GM12891 (cell line): ENCODE data around the gene FMNL1.
"Not testable (repeated sequence)": the region's sequence is repeated elsewhere in the genome, so short reads cannot be mapped to it uniquely, and the experiment has no call there.

ENCODE experiments used
- DNase-seq: peaks from one replicate; pipeline ENCODE4 v3.0.0; 2011; ENCODE audit warnings: low spot score; ENCODE audit not compliant: insufficient read length
- FAIRE-seq: peaks from 2 replicates; lab custom pipeline; 2011; peaks lifted over from hg19 to GRCh38; lab: Jason Lieb, UNC
- PAX5 ChIP-seq: IDR thresholded peaks from 2 replicates; pipeline ENCODE4 v1.6.1; 2011; ENCODE audit warnings: low read length, moderate library complexity, mild to moderate bottlenecking; ENCODE audit not compliant: insufficient read depth, severe bottlenecking
- POLR2A ChIP-seq: IDR thresholded peaks from 2 replicates; pipeline ENCODE4 v1.6.1; 2011; ENCODE audit warnings: low read depth, low read length, control low read depth
- POLR2AphosphoS5 ChIP-seq: IDR thresholded peaks from 2 replicates; pipeline ENCODE4 v1.6.1; 2011; ENCODE audit warnings: low read depth, low read length, control low read depth
- POU2F2 ChIP-seq: IDR thresholded peaks from 2 replicates; pipeline ENCODE4 v1.6.1; 2011; ENCODE audit warnings: low read depth, mild to moderate bottlenecking, control low read depth, low read length, moderate library complexity
- SPI1 ChIP-seq: IDR thresholded peaks from 2 replicates; pipeline ENCODE4 v1.6.1; 2011; ENCODE audit warnings: low read depth, low read length, control low read depth
- TAF1 ChIP-seq: IDR thresholded peaks from 2 replicates; pipeline ENCODE4 v1.6.1; 2011; ENCODE audit warnings: low read depth, low read length, control low read depth

Gene FMNL1

DNA sequence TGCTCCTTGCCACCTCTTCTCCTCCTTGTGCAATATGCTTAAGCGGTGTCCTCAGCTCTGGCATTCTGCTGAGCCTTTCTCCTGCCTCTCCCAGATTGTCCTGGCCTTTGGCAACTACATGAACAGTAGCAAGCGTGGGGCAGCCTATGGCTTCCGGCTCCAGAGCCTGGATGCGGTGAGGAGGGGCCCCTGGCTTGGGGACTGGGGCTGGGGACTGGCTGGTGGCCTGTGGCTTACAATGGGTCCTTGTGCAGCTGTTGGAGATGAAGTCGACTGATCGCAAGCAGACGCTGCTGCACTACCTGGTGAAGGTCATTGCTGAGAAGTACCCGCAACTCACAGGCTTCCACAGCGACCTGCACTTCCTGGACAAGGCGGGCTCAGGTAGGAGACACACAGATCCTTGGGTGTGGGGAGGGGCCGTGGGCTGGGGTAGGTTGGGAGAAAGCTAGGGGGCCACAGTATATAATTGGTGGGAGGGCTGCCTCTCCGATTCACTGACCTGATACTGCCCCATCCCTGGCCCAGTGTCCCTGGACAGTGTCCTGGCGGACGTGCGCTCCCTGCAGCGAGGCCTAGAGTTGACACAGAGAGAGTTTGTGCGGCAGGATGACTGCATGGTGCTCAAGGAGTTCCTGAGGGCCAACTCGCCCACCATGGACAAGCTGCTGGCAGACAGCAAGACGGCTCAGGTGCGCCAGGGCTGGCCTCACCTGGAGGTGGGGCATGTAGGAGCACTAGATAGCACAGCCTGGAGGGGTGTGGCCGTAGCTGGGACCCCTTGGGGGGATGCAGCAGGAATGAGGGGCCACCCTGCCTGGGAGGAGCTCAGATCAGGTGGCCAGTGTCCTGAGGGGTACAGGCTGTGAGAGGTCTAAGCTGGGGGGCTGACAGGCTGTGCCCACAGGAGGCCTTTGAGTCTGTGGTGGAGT is 23.3 kb downstream of the FMNL1 start:
- TF ChIP-seq POLR2A (no peak), PAX5 (no peak), POLR2AphosphoS5 (no peak), POU2F2 (no peak), SPI1 (no peak), TAF1 (no peak)
- FAIRE-seq = no peak
- no peak for DNase-seq

DNA sequence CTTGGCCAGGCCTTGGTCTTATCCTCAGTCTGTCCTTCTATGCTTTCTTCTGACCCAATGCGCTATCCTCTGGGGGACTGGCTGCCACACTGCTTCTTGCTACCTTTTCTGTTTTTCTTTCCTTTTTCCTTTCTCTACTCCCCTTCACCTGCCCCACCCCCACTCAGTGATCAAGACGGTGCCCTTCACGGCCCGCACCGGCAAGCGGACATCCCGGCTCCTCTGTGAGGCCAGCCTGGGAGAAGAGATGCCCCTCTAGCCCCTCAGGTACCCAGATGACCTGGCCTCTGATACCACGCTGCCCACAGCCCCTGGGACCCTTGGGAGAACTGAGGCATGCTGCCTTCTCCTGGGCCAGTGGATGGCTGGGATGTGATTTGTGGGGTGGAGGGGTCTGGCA is 24.7 kb downstream of the FMNL1 start:
- DNase-seq (no peak), FAIRE-seq (no peak)
- TF ChIP-seq POLR2A (0 out of 2 replicates have a peak, but pooled peaks have one; percentile 32), POLR2AphosphoS5 (no peak), SPI1 (no peak), TAF1 (no peak), POU2F2 (no peak)

DNA sequence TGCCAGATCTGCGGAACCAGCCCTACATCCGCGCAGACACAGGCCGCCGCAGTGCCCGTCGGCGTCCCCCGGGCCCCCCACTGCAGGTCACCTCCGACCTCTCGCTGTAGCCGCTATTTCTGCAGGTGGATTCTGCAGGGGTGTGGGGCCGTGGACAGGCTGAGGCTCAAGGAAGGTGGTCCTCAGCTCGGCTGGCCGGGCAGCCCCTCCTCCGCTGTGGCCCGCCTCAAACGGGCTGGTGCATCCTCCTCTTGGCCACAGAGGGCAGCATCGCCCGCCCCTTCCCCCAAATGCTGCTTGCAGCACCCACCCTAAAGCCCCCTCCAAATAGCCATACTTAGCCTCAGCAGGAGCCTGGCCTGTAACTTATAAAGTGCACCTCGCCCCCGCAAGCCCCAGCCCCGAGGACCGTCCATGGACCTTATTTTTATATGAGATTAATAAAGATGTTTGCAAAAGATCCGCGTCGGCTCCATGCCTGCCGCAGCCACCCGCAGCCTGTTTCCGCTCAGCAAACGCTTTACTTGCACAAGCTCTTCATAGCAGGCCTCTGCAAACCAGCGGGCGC is 25.3 kb downstream of the FMNL1 start:
- TF ChIP-seq TAF1 (no peak), POLR2A (no peak), SPI1 (no peak), POLR2AphosphoS5 (no peak), POU2F2 (no peak)
- peak; percentile 73 for DNase-seq
- no peak for FAIRE-seq

DNA sequence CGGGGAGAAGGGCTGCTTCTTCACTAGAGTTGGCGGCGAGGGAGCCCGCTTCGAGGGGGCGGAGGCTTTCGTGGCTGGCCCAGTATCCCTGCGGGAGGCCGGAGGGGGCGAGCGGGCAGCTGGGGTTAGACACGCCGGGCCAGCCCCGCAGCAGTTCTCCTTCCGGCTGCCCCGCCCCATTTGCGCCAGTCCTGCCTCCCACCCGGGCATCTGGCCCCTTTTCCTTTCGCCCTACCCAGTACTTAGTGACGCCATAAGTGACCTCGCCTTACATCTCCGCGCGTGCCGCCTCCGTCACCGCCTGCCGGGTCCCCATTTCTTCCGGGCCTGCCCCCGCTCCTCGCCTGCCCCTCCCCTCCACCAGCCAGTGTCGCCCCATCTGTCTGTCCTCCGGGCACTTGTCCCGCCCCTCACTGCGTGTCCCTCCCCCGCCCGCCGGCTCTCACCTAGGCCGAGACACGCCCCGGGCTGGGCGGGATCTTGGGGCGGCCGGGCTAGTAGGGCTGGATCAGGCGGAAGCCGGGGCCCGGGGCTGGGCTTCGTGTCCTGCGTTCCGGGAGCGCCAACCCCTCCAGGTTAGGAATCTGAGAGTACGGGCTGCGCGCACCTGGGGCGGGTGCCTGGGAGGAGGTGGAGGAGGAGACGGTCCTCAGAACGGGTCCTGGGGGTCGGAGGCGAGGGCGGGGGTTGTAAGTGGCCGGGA is 25.9 kb downstream of the FMNL1 start:
- no peak for TF ChIP-seq POLR2AphosphoS5
- TF ChIP-seq POLR2A = peak; percentile 23; the same call in 1 of the 2 replicates
- no peak for TF ChIP-seq POU2F2
- no peak for TF ChIP-seq PAX5
- no peak; the same call in 1 of the 2 replicates for TF ChIP-seq TAF1
- no peak for TF ChIP-seq SPI1
- FAIRE-seq = peak; percentile 95
- DNase-seq = peak; percentile 100

DNA sequence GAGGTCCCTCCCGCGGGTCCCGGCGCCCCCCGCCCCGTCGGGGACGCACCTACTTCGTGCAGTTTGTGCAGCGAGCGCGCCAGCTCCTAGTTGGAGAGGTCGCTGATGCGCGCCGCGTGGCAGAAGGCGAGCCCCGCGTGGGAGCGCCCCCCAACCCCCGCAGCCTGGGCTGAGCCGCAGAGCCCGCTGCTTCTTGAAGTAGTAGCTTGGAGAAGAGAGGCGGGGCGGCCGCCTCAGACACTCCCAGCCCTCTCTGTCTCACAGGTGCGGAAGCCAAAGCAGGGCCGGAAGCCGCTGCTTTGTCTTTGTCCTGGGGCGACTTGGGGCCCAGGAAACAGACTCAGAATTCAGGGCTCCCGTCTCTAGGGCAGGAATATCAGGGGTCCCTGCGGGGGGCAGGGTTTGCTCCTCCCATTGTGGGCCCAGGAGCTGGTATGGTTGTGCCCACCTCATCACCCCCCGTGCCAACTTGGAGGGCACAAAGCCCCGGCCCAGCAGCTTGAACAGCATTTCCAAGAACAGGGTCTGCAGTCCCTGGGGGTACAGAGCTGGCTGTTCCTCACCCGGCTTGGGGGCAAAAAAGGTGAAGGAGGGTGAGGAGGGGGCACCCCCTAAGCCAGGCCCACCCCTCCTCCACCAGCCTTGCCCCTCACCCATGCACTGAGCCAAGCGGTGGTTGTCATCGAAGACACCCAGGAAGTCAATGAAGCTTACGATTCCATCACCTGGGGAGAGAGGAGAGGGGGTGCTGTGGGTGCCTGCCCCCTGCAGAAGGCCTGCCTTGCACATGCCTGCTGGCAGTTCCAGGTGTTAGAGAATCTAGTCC is 26.7 kb downstream of the FMNL1 start:
- FAIRE-seq (peak; percentile 80), DNase-seq (peak; percentile 93)
- TF ChIP-seq POLR2A = peak; percentile 40
- no peak for TF ChIP-seq POU2F2
- 0 out of 2 replicates have a peak, but pooled peaks have one; percentile 42 for TF ChIP-seq TAF1
- no peak for TF ChIP-seq PAX5
- no peak for TF ChIP-seq POLR2AphosphoS5
- peak; percentile 26; the same call in 1 of the 2 replicates for TF ChIP-seq SPI1

DNA sequence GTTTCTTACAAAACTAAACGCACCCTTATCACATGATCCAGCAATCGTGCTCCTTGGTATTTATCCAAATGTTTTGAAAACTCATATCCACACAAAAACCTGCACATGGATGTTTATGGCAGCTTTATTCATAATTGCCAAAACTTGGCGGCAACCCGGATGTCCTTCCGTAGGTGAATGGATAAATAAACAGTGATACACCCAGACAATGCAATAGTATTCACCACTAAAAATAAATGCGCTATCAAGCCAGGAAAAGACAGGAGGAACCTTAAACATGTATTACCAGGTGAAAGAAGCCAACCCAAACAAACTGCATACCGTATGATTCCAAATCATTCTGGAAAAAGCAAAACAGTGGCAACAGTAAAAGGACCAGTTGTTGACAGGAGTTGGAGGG is 30.2 kb downstream of the FMNL1 start:
- DNase-seq (no peak), FAIRE-seq (no peak)
- TF ChIP-seq POU2F2 (no peak), POLR2AphosphoS5 (no peak), TAF1 (no peak), POLR2A (no peak), SPI1 (no peak), PAX5 (no peak)

DNA sequence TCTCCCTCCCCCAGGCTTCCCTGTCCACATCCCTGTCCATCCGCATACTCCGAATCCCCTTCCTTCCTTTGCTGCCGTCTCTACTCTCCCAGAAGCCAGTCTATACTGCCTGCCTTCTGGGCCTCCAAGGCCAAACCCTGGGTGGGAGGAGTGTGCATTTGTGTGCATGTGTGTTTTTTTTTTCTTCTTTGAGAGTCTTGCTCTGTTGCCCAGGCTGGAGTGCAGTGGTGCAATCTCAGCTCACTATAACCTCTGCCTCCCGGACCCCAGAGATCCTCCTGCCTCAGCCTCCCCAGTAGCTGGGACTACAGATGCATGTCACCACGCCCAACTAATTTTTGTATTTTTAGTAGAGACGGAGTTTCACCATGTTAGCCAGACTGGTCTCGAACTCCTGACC is 31.6 kb downstream of the FMNL1 start:
- DNase-seq, FAIRE-seq: not testable (repeated sequence)

DNA sequence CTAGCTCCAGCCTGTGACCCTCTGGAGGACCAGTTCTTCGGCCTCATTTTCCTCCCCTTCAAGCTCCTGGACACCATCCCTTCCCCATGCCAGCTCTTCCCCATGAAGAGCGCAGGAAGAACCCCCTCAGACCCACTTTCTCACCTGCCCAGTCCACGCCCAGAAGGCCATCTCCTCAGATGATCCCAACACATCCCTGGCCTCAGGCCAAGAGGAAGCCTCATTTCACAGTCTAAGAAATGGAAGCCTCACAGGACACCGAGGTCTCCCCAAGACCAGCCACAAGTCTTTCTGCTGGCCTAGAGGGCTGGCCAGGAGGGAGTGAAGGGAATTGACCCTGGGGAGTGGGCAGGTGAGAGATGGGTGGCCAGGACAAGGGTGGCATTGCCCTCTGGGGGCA is 32.2 kb downstream of the FMNL1 start:
- no peak for TF ChIP-seq SPI1
- no peak for TF ChIP-seq POU2F2
- no peak for TF ChIP-seq PAX5
- TF ChIP-seq POLR2A = no peak
- TF ChIP-seq POLR2AphosphoS5 = no peak
- no peak for TF ChIP-seq TAF1
- FAIRE-seq (no peak), DNase-seq (no peak)

DNA sequence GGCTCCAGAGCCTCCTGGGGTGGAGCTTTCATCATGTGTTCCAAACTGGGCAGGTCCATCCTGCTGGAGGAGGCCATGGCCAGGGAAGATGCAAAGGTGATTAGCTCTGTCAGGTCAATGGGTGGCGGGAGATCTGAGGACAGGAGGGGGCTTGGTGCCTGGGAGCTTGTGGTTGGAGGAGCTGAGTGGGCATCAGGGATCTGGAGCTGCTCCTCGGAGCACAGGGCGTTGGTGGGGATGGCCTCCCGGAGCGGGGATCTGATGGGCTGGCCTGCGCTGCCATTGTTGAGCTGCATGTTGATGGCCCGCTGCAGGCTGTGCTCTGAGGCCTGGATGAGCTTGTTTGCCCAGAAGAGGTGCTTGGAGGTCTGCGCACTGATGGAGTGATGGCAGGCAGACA is 33.7 kb downstream of the FMNL1 start:
- DNase-seq (no peak), FAIRE-seq (no peak)
- TF ChIP-seq POLR2AphosphoS5 (no peak), POLR2A (no peak), SPI1 (no peak), POU2F2 (no peak), PAX5 (no peak)
